GM12878 (cell line): ENCODE data around the gene B3GNT2. TPM values are rescaled to one million over a fixed set of nuclear protein-coding genes. Genes with fewer than 3 reads are reported as not detected.

ENCODE experiments used
- BCL11A ChIP-seq: IDR thresholded peaks from 2 replicates; pipeline ENCODE4 v1.6.1; 2011; ENCODE audit warnings: low read depth, low read length
- CUX1 ChIP-seq: IDR thresholded peaks from 2 replicates; pipeline ENCODE4 v1.6.1; 2012; ENCODE audit warnings: improper control_type of control experiment, low read depth, low read length; ENCODE audit not compliant: insufficient replicate concordance
- EZH2 ChIP-seq: IDR thresholded peaks from 2 replicates; pipeline ENCODE4 v1.6.1; 2012; ENCODE audit warnings: low read depth, mild to moderate bottlenecking, control low read depth, inconsistent platforms, low read length, borderline replicate concordance; ENCODE audit not compliant: control insufficient read depth
- IRF4 ChIP-seq: IDR thresholded peaks from 2 replicates; pipeline ENCODE4 v1.6.1; 2011; ENCODE audit warnings: low read depth, low read length
- MTA2 ChIP-seq: fragments of 450-650 bp; IDR thresholded peaks from 2 replicates; pipeline ENCODE4 v1.6.1; 2016; ENCODE audit warnings: low read depth, mild to moderate bottlenecking, moderate library complexity
- NFXL1 ChIP-seq: fragments of 450-650 bp; IDR thresholded peaks from 2 replicates; pipeline ENCODE4 v1.6.1; 2017; ENCODE audit warnings: antibody characterized with exemption, mild to moderate bottlenecking, borderline replicate concordance
- NFYA ChIP-seq: IDR thresholded peaks from 2 replicates; pipeline ENCODE4 v1.6.1; 2011; ENCODE audit warnings: low read depth, mild to moderate bottlenecking, low read length, improper control_type of control experiment, borderline replicate concordance
- PAX5 ChIP-seq: IDR thresholded peaks from 2 replicates; pipeline ENCODE4 v1.6.1; 2011; ENCODE audit warnings: low read depth, low read length, borderline replicate concordance
- RCOR1 ChIP-seq: conservative IDR thresholded peaks from 2 replicates; pipeline ENCODE4 v1.6.1; 2012; ENCODE audit warnings: low read depth, low read length, improper control_type of control experiment
- RUNX3 ChIP-seq: IDR thresholded peaks from 2 replicates; pipeline ENCODE4 v1.6.1; 2012; ENCODE audit warnings: low read length, inconsistent platforms
- SUPT20H ChIP-seq: IDR thresholded peaks from 2 replicates; pipeline ENCODE4 v1.6.1; 2011; ENCODE audit warnings: low read depth, mild to moderate bottlenecking, low read length, moderate library complexity, borderline replicate concordance; ENCODE audit not compliant: control insufficient read depth
- TARDBP ChIP-seq: IDR thresholded peaks from 2 replicates; pipeline ENCODE4 v1.6.1; 2016; ENCODE audit warnings: borderline replicate concordance
- YY1 ChIP-seq: IDR thresholded peaks from 2 replicates; pipeline ENCODE4 v1.6.1; 2011; ENCODE audit warnings: low read depth, mild to moderate bottlenecking, low read length
- ZNF384 ChIP-seq: IDR thresholded peaks from 2 replicates; pipeline ENCODE4 v1.6.1; 2012; ENCODE audit warnings: low read depth, mild to moderate bottlenecking, low read length, improper control_type of control experiment, borderline replicate concordance
- polyA plus RNA-seq, 11 experiments: library from polyadenylated mRNA; depleted of rRNA in 4 of 11; unstranded in 6 of 11; stranded (reverse) in 5 of 11; fragments of >200 nt; fragmentation: Nextera tagmentation in 4 of 11; fragmentation: Illumina TruSeq in 1 of 11; extraction: Ambion mirVana in 4 of 11; extraction: Trizol in 1 of 11; gene quantifications; 1 replicate in 1 of 11; 2 replicates in 10 of 11; pipeline versions ENCODE4 v1.2.1 to v1.2.3, GENCODE V29; 2011 to 2016; ENCODE audit warnings: inconsistent platforms in 2 of 11, missing spikeins in 2 of 11, low read depth in 1 of 11
- total RNA-seq, 4 experiments: library from RNA; depleted of rRNA in 3 of 4; stranded (reverse); fragments of >200 nt in 3 of 4; fragmentation: Illumina TruSeq in 1 of 4; extraction: Trizol in 1 of 4; gene quantifications; 2 replicates each; pipeline versions ENCODE4 v1.2.1 to v1.2.3, GENCODE V29; 2013 to 2021

Gene B3GNT2
- total and polyA plus RNA-seq, 10 of the 15 experiments (the other 5 are each of a cell fraction or from before 2014, with no cell fraction given): 19.7 to 103 (median 76.3) TPM

- TF ChIP-seq RUNX3 (no peak), EZH2 (no peak), CUX1 (no peak), TARDBP (no peak), SUPT20H (no peak), YY1 (no peak), NFYA (no peak), ZNF384 (no peak), RCOR1 (no peak), NFXL1 (no peak), PAX5 (no peak), IRF4 (no peak), BCL11A (no peak), MTA2 (no peak)
Observed at GRCh38 chr2:62221141-62221540, 25.2 kb downstream of the B3GNT2 start (continued).
